Smooth muscle cell of the umbilical artery (primary cell): ENCODE measurements around the gene ANKRD40CL. TPM values are rescaled to one million over a fixed set of nuclear protein-coding genes. Genes with fewer than 3 reads are reported as not detected.

Experiments used
- total RNA-seq: library from RNA; depleted of rRNA; stranded (reverse); fragments of >200 nt; gene quantifications from 2 replicates; pipeline ENCODE4 v1.2.3, GENCODE V29; 2014

The ANKRD40CL gene, protein sequence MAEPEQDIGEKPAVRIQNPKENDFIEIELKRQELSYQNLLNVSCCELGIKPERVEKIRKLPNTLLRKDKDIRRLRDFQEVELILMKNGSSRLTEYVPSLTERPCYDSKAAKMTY
- not detected in 2 replicates for total RNA-seq

GRCh38 chr17:50767446-50767845 is at the start of gene ANKRD40CL:
ANKRD40CL (minus strand) TSS chr17:50767518; CDS start chr17:50766913, 605 bp downstream.

DNA sequence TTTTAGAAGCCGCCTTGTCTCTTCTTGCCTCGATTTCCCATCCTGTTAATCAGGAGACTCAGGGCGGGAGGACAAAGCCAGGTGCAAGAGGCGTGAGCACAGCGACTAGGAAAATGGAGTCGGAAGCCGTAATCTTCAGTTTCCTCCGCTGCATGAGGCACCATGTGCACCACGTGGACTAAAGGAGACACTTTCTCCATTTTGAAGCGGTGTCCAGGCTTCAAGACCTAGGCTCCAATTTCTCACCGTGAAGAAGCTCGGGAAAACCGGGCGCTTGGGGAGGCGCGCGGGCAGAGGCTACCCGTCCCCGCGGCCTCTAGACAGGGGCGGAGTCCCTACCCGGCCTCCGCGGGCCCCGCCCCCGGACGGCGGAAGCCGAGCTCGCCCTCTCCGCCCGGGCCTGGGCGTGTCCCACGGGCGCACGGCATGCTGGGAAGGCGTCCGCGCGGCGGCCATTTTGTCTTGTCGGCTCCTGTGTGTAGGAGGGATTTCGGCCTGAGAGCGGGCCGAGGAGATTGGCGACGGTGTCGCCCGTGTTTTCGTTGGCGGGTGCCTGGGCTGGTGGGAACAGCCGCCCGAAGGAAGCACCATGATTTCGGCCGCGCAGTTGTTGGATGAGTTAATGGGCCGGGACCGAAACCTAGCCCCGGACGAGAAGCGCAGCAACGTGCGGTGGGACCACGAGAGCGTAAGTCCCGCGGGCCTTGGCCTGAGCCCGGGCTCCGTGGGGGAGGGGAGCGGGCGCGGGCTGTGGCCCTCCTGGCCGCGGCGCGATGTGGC is 48.0 kb downstream of the ANKRD40CL start, which contains the start of gene LUC7L3:
Gene LUC7L3 (plus strand): TSS at position 460 of the 780 bp plus-strand sequence. CDS start 130 bp downstream, at position 590.

Other genes starting within 250 kb of the ANKRD40CL start
- gene EPN3, start 234.8 kb downstream of the ANKRD40CL start, total RNA-seq, result 0.30 TPM in 1 of 2 replicates, not detected in the other
- 54.0 and 82.4 TPM in 2 replicates for gene SPATA20, start 220.3 kb downstream of the ANKRD40CL start, total RNA-seq
- gene CACNA1G, start 206.8 kb downstream of the ANKRD40CL start, total RNA-seq, result 0.05 TPM in 1 of 2 replicates, not detected in the other
- gene ABCC3, start 132.6 kb downstream of the ANKRD40CL start, total RNA-seq, result 5.6 and 9.1 TPM in 2 replicates
- 24.1 and 32.2 TPM in 2 replicates for gene ANKRD40, start 59.6 kb downstream of the ANKRD40CL start, total RNA-seq
- gene LUC7L3, start 47.9 kb downstream of the ANKRD40CL start, total RNA-seq, result 26.8 and 27.6 TPM in 2 replicates
- gene WFIKKN2, start 68.1 kb upstream of the ANKRD40CL start, total RNA-seq, result under 0.01 and 0.09 TPM in 2 replicates
- 8.7 and 11.3 TPM in 2 replicates for gene TOB1, start 98.8 kb upstream of the ANKRD40CL start, total RNA-seq